GM12891 (cell line): ENCODE data around the gene C7orf25.

ENCODE experiments used
- PAX5 ChIP-seq: IDR thresholded peaks from 2 replicates; pipeline ENCODE4 v1.6.1; 2011; ENCODE audit warnings: low read length, moderate library complexity, mild to moderate bottlenecking; ENCODE audit not compliant: insufficient read depth, severe bottlenecking
- POLR2A ChIP-seq: IDR thresholded peaks from 2 replicates; pipeline ENCODE4 v1.6.1; 2011; ENCODE audit warnings: low read depth, low read length, control low read depth
- POLR2AphosphoS5 ChIP-seq: IDR thresholded peaks from 2 replicates; pipeline ENCODE4 v1.6.1; 2011; ENCODE audit warnings: low read depth, low read length, control low read depth
- SPI1 ChIP-seq: IDR thresholded peaks from 2 replicates; pipeline ENCODE4 v1.6.1; 2011; ENCODE audit warnings: low read depth, low read length, control low read depth
- TAF1 ChIP-seq: IDR thresholded peaks from 2 replicates; pipeline ENCODE4 v1.6.1; 2011; ENCODE audit warnings: low read depth, low read length, control low read depth

- TF ChIP-seq TAF1 (no peak), POLR2A (no peak), POLR2AphosphoS5 (no peak), SPI1 (no peak), PAX5 (no peak)
Observed at GRCh38 chr7:42915356-42915755, 3.5 kb upstream of the C7orf25 start.
